ENCODE measurements around the gene FAM149A.

FAM149A gene

GRCh38 chr4:186204686-186205085 is 100.2 kb downstream of the FAM149A start:
- DNase-seq: no peak

- no peak for DNase-seq
Observed at GRCh38 chr4:186205156-186205555, 100.7 kb downstream of the FAM149A start.

- no peak for DNase-seq
Observed at GRCh38 chr4:186216465-186217024, 112.0 kb downstream of the FAM149A start.

GRCh38 chr4:186217733-186218293 is 113.3 kb downstream of the FAM149A start:
- DNase-seq: no peak

GRCh38 chr4:186221624-186222023 is 117.1 kb downstream of the FAM149A start:
- no peak for DNase-seq

All from GOT3 (cell line).